IPS-18a (cell line): ENCODE measurements around the gene CMIP.

ENCODE experiments used
- H3K27ac ChIP-seq: one replicate; pipeline ENCODE4 v1.5.1; 2013; ENCODE audit warnings: low read length
- H3K27me3 ChIP-seq: one replicate; pipeline ENCODE4 v1.6.1; 2013; ENCODE audit warnings: mild to moderate bottlenecking, low read length; ENCODE audit not compliant: control insufficient read depth, insufficient read depth
- H3K36me3 ChIP-seq: one replicate; pipeline ENCODE4 v1.6.1; 2013; ENCODE audit warnings: low read depth, low read length; ENCODE audit not compliant: control insufficient read depth
- H3K4me1 ChIP-seq: one replicate; pipeline ENCODE4 v1.6.1; 2013; ENCODE audit warnings: low read depth, low read length; ENCODE audit not compliant: control insufficient read depth
- H3K4me3 ChIP-seq: one replicate; pipeline ENCODE4 v1.5.1; 2013; ENCODE audit warnings: low read length
- H3K9ac ChIP-seq: one replicate; pipeline ENCODE4 v1.6.1; 2013; ENCODE audit warnings: mild to moderate bottlenecking, low read length, moderate library complexity
- H3K9me3 ChIP-seq: one replicate; pipeline ENCODE4 v1.6.1; 2013; ENCODE audit warnings: low read depth, low read length; ENCODE audit not compliant: control insufficient read depth

Gene CMIP

GRCh38 chr16:81638286-81638945 is 193.8 kb downstream of the CMIP start:
- Histone ChIP-seq H3K9me3 (no peaks in the 10 kb centered on the region), H3K9ac (no peak overlapping the region), H3K36me3 (no peaks in the 10 kb centered on the region), H3K27me3 (no peaks in the 10 kb centered on the region), H3K27ac (no peak overlapping the region), H3K4me1 (peaks cover 28% of the 10 kb centered on the region), H3K4me3 (no peak overlapping the region)

DNA sequence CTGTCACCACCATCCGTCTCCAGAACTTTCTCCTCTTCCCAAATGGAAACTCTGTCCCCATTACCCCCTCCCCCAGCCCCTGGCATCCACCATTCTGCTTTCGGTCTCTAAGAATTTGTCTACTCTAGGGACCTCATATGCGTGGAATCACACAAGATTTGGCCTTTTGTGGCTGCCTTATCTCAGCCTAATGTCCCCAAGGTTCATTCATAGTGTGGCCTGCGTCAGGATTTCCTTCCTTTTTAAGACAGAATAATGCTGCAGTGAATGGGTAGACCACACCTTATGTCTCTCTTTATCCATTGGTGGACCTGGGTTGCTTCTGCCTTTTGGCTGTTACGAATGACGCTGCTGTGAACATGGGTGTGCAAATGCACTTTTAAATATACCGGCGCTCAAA is 194.7 kb downstream of the CMIP start:
- H3K9ac ChIP-seq: no peak overlapping the region
- H3K36me3 ChIP-seq: no peaks in the 10 kb centered on the region
- no peaks in the 10 kb centered on the region for H3K9me3 ChIP-seq
- no peak overlapping the region for H3K4me3 ChIP-seq
- peaks cover 19% of the 10 kb centered on the region for H3K4me1 ChIP-seq
- H3K27me3 ChIP-seq: no peaks in the 10 kb centered on the region
- H3K27ac ChIP-seq: no peak overlapping the region

GRCh38 chr16:81639931-81640680 is 195.5 kb downstream of the CMIP start:
- H3K9me3 ChIP-seq: no peaks in the 10 kb centered on the region
- H3K4me1 ChIP-seq: peaks cover 11% of the 10 kb centered on the region
- no peak overlapping the region for H3K27ac ChIP-seq
- no peaks in the 10 kb centered on the region for H3K36me3 ChIP-seq
- H3K4me3 ChIP-seq: no peak overlapping the region
- H3K27me3 ChIP-seq: no peaks in the 10 kb centered on the region
- no peak overlapping the region for H3K9ac ChIP-seq

DNA sequence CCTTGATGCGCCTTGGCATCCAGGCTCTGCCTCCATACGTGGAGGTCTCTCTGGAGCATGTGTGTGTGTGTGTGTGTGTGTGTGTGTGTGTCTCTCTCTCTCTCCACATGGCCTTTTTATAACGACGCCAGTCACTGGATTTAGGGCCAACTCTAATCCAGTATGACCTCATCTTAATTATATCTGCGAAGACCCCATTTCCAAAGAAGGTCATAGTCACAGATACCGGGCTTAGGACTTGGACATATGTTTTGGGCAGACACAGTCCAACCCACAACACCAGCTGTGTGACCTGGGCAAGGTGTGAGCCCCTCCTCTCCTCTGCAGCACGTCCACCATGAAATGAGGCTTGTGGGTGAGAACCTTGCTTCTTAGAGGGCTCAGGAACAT is 196.1 kb downstream of the CMIP start:
- no peak overlapping the region for H3K27ac ChIP-seq
- peaks cover 7% of the 10 kb centered on the region for H3K4me1 ChIP-seq
- no peak overlapping the region for H3K9ac ChIP-seq
- H3K4me3 ChIP-seq: no peak overlapping the region
- no peaks in the 10 kb centered on the region for H3K27me3 ChIP-seq
- H3K36me3 ChIP-seq: no peaks in the 10 kb centered on the region
- no peaks in the 10 kb centered on the region for H3K9me3 ChIP-seq

GRCh38 chr16:81641395-81642106 is 196.9 kb downstream of the CMIP start:
- Histone ChIP-seq H3K9ac (no peak overlapping the region), H3K4me1 (peaks cover 7% of the 10 kb centered on the region), H3K9me3 (no peaks in the 10 kb centered on the region), H3K4me3 (no peak overlapping the region), H3K27ac (no peak overlapping the region), H3K36me3 (no peaks in the 10 kb centered on the region), H3K27me3 (no peaks in the 10 kb centered on the region)

DNA sequence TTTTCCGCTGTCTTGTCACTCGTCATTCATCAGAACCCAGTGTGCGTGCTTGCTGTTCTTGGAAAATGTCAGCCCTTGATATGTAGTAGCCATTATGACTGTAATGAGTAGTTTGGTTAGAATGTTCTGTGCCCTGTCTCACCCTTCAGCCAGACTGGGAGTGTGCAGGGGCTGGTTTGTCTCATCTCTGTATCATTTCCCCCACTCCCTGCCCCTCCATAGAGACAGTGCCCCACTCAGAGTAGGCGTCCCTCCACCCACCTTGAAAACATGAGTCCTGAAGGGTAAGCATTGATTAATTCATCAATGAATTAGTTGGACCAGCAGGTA is 197.5 kb downstream of the CMIP start:
- no peaks in the 10 kb centered on the region for H3K36me3 ChIP-seq
- H3K4me3 ChIP-seq: no peak overlapping the region
- no peaks in the 10 kb centered on the region for H3K9me3 ChIP-seq
- H3K9ac ChIP-seq: no peak overlapping the region
- no peaks in the 10 kb centered on the region for H3K27me3 ChIP-seq
- peaks cover 9% of the 10 kb centered on the region for H3K4me1 ChIP-seq
- H3K27ac ChIP-seq: no peak overlapping the region

GRCh38 chr16:81642943-81643342 is 198.3 kb downstream of the CMIP start:
- no peak overlapping the region for H3K4me3 ChIP-seq
- H3K9ac ChIP-seq: no peak overlapping the region
- no peaks in the 10 kb centered on the region for H3K36me3 ChIP-seq
- H3K4me1 ChIP-seq: peaks cover 14% of the 10 kb centered on the region
- no peak overlapping the region for H3K27ac ChIP-seq
- no peaks in the 10 kb centered on the region for H3K27me3 ChIP-seq
- H3K9me3 ChIP-seq: no peaks in the 10 kb centered on the region

DNA sequence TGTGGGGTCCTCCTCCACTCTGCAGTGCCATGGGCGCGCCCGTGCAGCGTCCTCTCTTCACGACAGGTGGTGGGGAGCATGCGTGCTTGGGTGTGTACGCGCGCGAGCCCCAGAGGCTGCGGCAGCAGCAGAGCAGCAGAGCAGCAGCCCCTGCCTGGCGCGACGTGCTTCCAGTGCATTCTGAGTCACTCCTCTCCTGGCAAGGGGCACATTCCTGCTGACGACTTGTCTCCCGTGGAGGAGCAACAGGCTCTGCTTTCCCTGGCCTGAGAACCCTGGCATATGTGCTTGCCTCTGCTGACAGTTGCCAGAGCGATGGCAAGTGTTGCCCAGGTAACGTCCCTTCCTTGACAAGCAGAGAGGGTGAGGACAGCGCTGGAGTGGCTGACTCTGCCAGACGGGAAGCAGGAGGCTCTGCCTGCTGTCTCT is 200.7 kb downstream of the CMIP start:
- no peaks in the 10 kb centered on the region for H3K27me3 ChIP-seq
- no peak overlapping the region for H3K9ac ChIP-seq
- no peaks in the 10 kb centered on the region for H3K36me3 ChIP-seq
- no peaks in the 10 kb centered on the region for H3K9me3 ChIP-seq
- peaks cover 16% of the 10 kb centered on the region for H3K4me1 ChIP-seq
- no peak overlapping the region for H3K4me3 ChIP-seq
- H3K27ac ChIP-seq: no peak overlapping the region

DNA sequence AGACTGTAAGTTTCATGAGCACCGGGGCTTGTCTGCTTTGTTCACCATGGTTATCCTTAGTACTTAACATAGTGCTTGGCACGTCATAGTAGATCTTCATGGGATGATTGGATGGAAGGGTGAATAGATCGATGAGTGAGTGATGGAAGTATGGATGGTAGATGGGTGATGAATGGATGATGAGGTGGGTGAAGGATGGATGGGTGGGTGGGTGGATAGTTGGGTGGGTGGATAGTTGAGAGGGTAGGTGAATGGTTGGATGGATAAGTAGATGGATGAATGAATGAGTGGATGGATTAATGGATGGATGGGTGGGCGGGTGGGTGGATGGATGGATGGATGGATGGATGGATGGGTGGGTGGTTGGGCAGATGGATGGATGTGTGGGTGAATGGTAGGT is 201.3 kb downstream of the CMIP start:
- Histone ChIP-seq H3K36me3 (no peaks in the 10 kb centered on the region), H3K27ac (no peak overlapping the region), H3K27me3 (no peaks in the 10 kb centered on the region), H3K9ac (no peak overlapping the region), H3K9me3 (no peaks in the 10 kb centered on the region), H3K4me1 (peaks cover 20% of the 10 kb centered on the region), H3K4me3 (no peak overlapping the region)

DNA sequence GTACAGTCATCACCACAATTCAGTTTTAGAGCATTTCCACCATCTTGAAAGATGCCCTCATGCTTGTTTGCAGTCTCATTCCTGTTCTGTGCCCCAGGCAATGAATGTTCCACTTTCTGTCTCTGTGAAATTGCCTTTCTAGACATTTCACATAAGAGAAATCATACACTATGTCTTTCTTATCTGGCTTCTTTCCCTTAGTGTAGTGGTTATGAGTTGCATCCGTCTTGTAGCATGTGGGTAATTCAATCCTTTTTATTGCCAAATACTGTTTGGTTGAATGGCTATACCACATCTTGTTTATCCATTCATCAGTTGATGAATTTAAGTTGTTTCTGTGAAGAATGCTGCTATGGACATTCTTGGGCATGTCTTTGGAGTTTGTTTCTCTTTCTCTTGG is 202.0 kb downstream of the CMIP start:
- Histone ChIP-seq H3K4me3 (no peak overlapping the region), H3K4me1 (peaks cover 20% of the 10 kb centered on the region), H3K36me3 (no peaks in the 10 kb centered on the region), H3K9me3 (no peaks in the 10 kb centered on the region), H3K9ac (no peak overlapping the region), H3K27me3 (no peaks in the 10 kb centered on the region), H3K27ac (no peak overlapping the region)

- Histone ChIP-seq H3K9ac (no peak overlapping the region), H3K4me3 (no peak overlapping the region), H3K27ac (no peak overlapping the region), H3K36me3 (no peaks in the 10 kb centered on the region), H3K27me3 (no peaks in the 10 kb centered on the region), H3K4me1 (peaks cover 29% of the 10 kb centered on the region), H3K9me3 (no peaks in the 10 kb centered on the region)
These were observed 202.9 kb downstream of the CMIP start for GRCh38 chr16:81647527-81647926.
